Peyer's patch (tissue), 4 donors: ENCODE results near the gene TRIM27.

Experiments used
- CTCF ChIP-seq, 6 experiments: fragments of 450-650 bp in 4 of 6; fragments of 200-600 bp in 2 of 6; sonication (generic) in 1 of 6; IDR thresholded peaks; one replicate each; pipeline ENCODE4 v1.5.1; 2017 to 2019; ENCODE audit warnings: antibody characterized with exemption in 6 of 6, mild to moderate bottlenecking in 3 of 6, moderate library complexity in 1 of 6
- POLR2A ChIP-seq, 2 donors: fragments of 450-650 bp; IDR thresholded peaks; one replicate each; pipeline ENCODE4 v1.5.1; 2017; ENCODE audit warnings: antibody characterized with exemption in 2 of 2, mild to moderate bottlenecking in 2 of 2, moderate library complexity in 2 of 2

- TF ChIP-seq POLR2A (IDR thresholded peaks at IDR 0.05) (no peak), CTCF (IDR thresholded peaks at IDR 0.05) (no peak)
These were observed 61.7 kb downstream of the TRIM27 start for GRCh38 chr6:28862077-28862476.
